HG02970 (cell line): ENCODE measurements around the gene RAD51B.

Source experiments
- ATAC-seq: cut with Tn5 transposase; IDR thresholded peaks from one replicate; pipeline ENCODE4 v1.9.1; 2021; ENCODE audit warnings: mild to moderate bottlenecking, moderate library complexity, moderate number of reproducible peaks; ENCODE audit not compliant: unreplicated experiment, low FRiP score

Gene RAD51B

GRCh38 chr14:68639758-68640574 is 820.4 kb downstream of the RAD51B start:
- no peak for ATAC-seq

- no peak for ATAC-seq
Observed at GRCh38 chr14:68643673-68644072, 824.1 kb downstream of the RAD51B start.

- ATAC-seq = no peak
Observed at GRCh38 chr14:68644101-68644500, 824.5 kb downstream of the RAD51B start.

GRCh38 chr14:68645371-68645770 is 825.8 kb downstream of the RAD51B start:
- no peak for ATAC-seq

GRCh38 chr14:68649476-68650189 is 830.1 kb downstream of the RAD51B start:
- no peak for ATAC-seq

- ATAC-seq = no peak
Observed at GRCh38 chr14:68650404-68650994, 830.9 kb downstream of the RAD51B start.

GRCh38 chr14:68651075-68651474 is 831.5 kb downstream of the RAD51B start:
- no peak for ATAC-seq

- ATAC-seq = no peak
Observed at GRCh38 chr14:68651652-68652432, 832.3 kb downstream of the RAD51B start.

- ATAC-seq = no peak
Observed at GRCh38 chr14:68652433-68652690, 832.8 kb downstream of the RAD51B start.

- ATAC-seq = no peak
Observed at GRCh38 chr14:68653108-68653507, 833.5 kb downstream of the RAD51B start.

GRCh38 chr14:68653804-68654203 is 834.2 kb downstream of the RAD51B start:
- ATAC-seq = no peak

- no peak for ATAC-seq
Observed at GRCh38 chr14:68654471-68654941, 834.9 kb downstream of the RAD51B start.

GRCh38 chr14:68655021-68655831 is 835.6 kb downstream of the RAD51B start:
- no peak for ATAC-seq

GRCh38 chr14:68655911-68656316 is 836.3 kb downstream of the RAD51B start:
- ATAC-seq = no peak

- no peak for ATAC-seq
Observed at GRCh38 chr14:68656452-68656851, 836.9 kb downstream of the RAD51B start.

GRCh38 chr14:68657300-68658028 is 837.9 kb downstream of the RAD51B start:
- no peak for ATAC-seq

- no peak for ATAC-seq
Observed at GRCh38 chr14:68658029-68658509, 838.5 kb downstream of the RAD51B start.

- ATAC-seq = no peak
Observed at GRCh38 chr14:68658943-68659931, 839.7 kb downstream of the RAD51B start.
